Measurements from ENCODE around the gene GLI2. TPM values are rescaled to one million over a fixed set of nuclear protein-coding genes. Genes with fewer than 3 reads are reported as not detected.

Gene GLI2
- total and polyA plus RNA-seq, 9 of the 15 experiments (the other 6 are each of a cell fraction or from before 2014, with no cell fraction given): 0.24 TPM; not detected in 8

- no peak for TF ChIP-seq MBD1 (CRISPR knock-in tag; IDR thresholded peaks at IDR 0.05)
- TF ChIP-seq SMARCC2 (IDR thresholded peaks at IDR 0.05; ENCODE audit: low read depth): no peak
- no peak for TF ChIP-seq ZNF57 (CRISPR knock-in tag; IDR thresholded peaks at IDR 0.05)
- TF ChIP-seq ARID2 (IDR thresholded peaks at IDR 0.05): no peak
- no peak for TF ChIP-seq KLF16 (IDR thresholded peaks at IDR 0.05)
- TF ChIP-seq NFE2 (IDR thresholded peaks at IDR 0.05; ENCODE audit: low read depth): no peak
- TF ChIP-seq ZNF174 (CRISPR knock-in tag; IDR thresholded peaks at IDR 0.05): no peak
- no peak for TF ChIP-seq HMGN3 (IDR thresholded peaks at IDR 0.05; ENCODE audit: borderline replicate concordance, extremely low read depth, insufficient read length, low read depth, low read length)
- no peak for TF ChIP-seq MEF2D (tag; conservative IDR thresholded peaks at IDR 0.05; ENCODE audit: low read depth)
- no peak for TF ChIP-seq ZNF785 (CRISPR knock-in tag; IDR thresholded peaks at IDR 0.05)
- TF ChIP-seq GABPB2 (CRISPR knock-in tag; conservative IDR thresholded peaks at IDR 0.05): no peak
- TF ChIP-seq ILK (tag; IDR thresholded peaks at IDR 0.05; ENCODE audit: borderline replicate concordance, low read depth): no peak
Measured at GRCh38 chr2:120776649-120777048, 41.0 kb downstream of the GLI2 start (continued).

Measured in K562 (cell line).